Endothelial cell of umbilical vein (primary cell): ENCODE results near the gene TNFSF4.

Source experiments
- EZH2 ChIP-seq: IDR thresholded peaks from 2 replicates; pipeline ENCODE4 v1.6.1; 2012; ENCODE audit warnings: borderline replicate concordance, low read depth, mild to moderate bottlenecking, moderate library complexity, low read length, inconsistent platforms; ENCODE audit not compliant: severe bottlenecking
- FOS ChIP-seq: IDR thresholded peaks from 2 replicates; pipeline ENCODE4 v1.6.1; 2011; ENCODE audit warnings: mild to moderate bottlenecking, low read length, moderate library complexity, borderline replicate concordance; ENCODE audit not compliant: insufficient read depth
- GATA2 ChIP-seq: IDR thresholded peaks from 2 replicates; pipeline ENCODE4 v1.7.0; 2011; ENCODE audit warnings: low read depth, mild to moderate bottlenecking, moderate library complexity, mixed read lengths, low read length; ENCODE audit not compliant: insufficient read length, insufficient read depth
- MAX ChIP-seq: IDR thresholded peaks from 2 replicates; pipeline ENCODE4 v1.6.1; 2011; ENCODE audit not compliant: insufficient read depth, insufficient read length
- MYC ChIP-seq: IDR thresholded peaks from one replicate; pipeline ENCODE4 v1.6.1; 2011; ENCODE audit warnings: mild to moderate bottlenecking, low read depth, low read length
- POLR2A ChIP-seq: IDR thresholded peaks from 2 replicates; pipeline ENCODE4 v1.6.1; 2012; ENCODE audit warnings: low read depth, mild to moderate bottlenecking, control low read depth, low read length
- POLR2AphosphoS5 ChIP-seq: IDR thresholded peaks from 2 replicates; pipeline ENCODE4 v1.6.1; 2012; ENCODE audit warnings: low read depth, mild to moderate bottlenecking, control low read depth, low read length, moderate library complexity; ENCODE audit not compliant: insufficient read depth
- TF ChIP-seq, protein P1 (sequence below), 2 donors: IDR thresholded peaks; 1 replicate in 1 of 2; 2 replicates in 1 of 2; pipeline ENCODE4 v1.5.1; 2011; ENCODE audit warnings: low read length in 2 of 2, mild to moderate bottlenecking in 2 of 2, moderate library complexity in 2 of 2, control low read depth in 1 of 2, inconsistent platforms in 1 of 2, low read depth in 1 of 2; ENCODE audit not compliant: insufficient read depth in 1 of 2; ENCODE audit errors: extremely low read depth in 1 of 2

- TF ChIP-seq, protein P1, sequence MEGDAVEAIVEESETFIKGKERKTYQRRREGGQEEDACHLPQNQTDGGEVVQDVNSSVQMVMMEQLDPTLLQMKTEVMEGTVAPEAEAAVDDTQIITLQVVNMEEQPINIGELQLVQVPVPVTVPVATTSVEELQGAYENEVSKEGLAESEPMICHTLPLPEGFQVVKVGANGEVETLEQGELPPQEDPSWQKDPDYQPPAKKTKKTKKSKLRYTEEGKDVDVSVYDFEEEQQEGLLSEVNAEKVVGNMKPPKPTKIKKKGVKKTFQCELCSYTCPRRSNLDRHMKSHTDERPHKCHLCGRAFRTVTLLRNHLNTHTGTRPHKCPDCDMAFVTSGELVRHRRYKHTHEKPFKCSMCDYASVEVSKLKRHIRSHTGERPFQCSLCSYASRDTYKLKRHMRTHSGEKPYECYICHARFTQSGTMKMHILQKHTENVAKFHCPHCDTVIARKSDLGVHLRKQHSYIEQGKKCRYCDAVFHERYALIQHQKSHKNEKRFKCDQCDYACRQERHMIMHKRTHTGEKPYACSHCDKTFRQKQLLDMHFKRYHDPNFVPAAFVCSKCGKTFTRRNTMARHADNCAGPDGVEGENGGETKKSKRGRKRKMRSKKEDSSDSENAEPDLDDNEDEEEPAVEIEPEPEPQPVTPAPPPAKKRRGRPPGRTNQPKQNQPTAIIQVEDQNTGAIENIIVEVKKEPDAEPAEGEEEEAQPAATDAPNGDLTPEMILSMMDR (IDR thresholded peaks at IDR 0.05; ENCODE audit: extremely low read depth in 1 of 2, insufficient read depth in 1 of 2, low read depth in 1 of 2, low read length in 2 of 2) = no peak
- TF ChIP-seq EZH2 (no peak), POLR2A (no peak), MYC (no peak), MAX (no peak), POLR2AphosphoS5 (no peak), GATA2 (no peak), FOS (no peak)
Measured at GRCh38 chr1:173137107-173137706, 69.9 kb downstream of the TNFSF4 start.
